AG04449 (cell line): Measurements from ENCODE around the gene PRPF19.

Source experiments
- CTCF ChIA-PET: fragments of 350-600 bp; formaldehyde crosslinking; extraction: SDS; loops from one replicate; lab custom pipeline; 2021; ENCODE audit warnings: antibody characterized with exemption; lab: Yijun Ruan, JAX
- POLR2A ChIA-PET: fragments of 400-600, 350-600 bp; formaldehyde crosslinking; extraction: SDS; loops from one replicate; lab custom pipeline; 2020; ENCODE audit warnings: antibody characterized with exemption, inconsistent platforms; lab: Yijun Ruan, JAX
- DNase-seq: peaks from one replicate; pipeline ENCODE4 v3.0.0-alpha.2; 2010; ENCODE audit warnings: low read depth, low spot score
- H3K4me3 ChIP-seq: 2 replicates; pipeline ENCODE4 v1.5.1; 2011; ENCODE audit warnings: low read depth, mild to moderate bottlenecking, control low read depth, low read length
- TF ChIP-seq, protein P1 (sequence below): IDR thresholded peaks from one replicate; pipeline ENCODE4 v1.5.1; 2011; ENCODE audit warnings: mild to moderate bottlenecking, moderate library complexity, low read length, control low read depth, inconsistent platforms; ENCODE audit not compliant: insufficient read depth; ENCODE audit errors: missing control alignments

The PRPF19 gene

DNA sequence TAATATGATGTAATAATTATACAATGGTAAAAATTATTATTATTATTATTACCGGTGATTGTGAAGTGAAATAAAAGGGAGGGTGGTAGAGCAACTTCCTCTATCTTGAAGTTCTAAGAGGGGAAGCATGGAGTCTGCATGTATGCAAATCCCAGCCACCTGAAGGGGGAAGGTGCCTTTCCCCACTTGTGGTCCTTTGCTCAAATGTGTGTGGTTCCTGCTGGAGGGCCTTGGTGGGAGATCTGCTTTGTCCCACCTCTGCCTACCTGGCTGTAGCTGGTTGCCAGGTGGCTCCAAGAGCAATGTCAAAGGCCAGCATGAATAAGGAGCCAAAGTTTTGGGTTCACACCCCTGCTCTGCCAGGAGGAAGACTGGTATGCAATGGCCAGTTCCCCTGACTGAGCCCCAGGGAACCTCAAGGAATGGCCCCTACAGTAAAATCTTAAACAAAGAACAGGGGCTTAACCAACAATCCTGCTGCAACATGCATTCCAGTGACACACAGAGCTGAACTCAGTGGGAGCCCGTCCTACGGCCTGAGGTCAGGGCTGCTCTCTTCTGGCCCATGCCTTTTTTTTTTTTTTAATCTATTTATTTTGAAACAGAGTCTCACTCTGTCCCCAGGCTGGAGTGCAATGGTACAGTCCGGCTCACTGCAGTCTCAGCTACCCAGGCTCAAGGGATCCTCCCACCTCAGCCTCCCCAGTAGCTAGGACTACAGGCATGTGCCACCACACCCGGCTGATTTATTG lies 26.4 kb upstream of the PRPF19 start:
- no peak for DNase-seq
- TF ChIP-seq, protein P1, sequence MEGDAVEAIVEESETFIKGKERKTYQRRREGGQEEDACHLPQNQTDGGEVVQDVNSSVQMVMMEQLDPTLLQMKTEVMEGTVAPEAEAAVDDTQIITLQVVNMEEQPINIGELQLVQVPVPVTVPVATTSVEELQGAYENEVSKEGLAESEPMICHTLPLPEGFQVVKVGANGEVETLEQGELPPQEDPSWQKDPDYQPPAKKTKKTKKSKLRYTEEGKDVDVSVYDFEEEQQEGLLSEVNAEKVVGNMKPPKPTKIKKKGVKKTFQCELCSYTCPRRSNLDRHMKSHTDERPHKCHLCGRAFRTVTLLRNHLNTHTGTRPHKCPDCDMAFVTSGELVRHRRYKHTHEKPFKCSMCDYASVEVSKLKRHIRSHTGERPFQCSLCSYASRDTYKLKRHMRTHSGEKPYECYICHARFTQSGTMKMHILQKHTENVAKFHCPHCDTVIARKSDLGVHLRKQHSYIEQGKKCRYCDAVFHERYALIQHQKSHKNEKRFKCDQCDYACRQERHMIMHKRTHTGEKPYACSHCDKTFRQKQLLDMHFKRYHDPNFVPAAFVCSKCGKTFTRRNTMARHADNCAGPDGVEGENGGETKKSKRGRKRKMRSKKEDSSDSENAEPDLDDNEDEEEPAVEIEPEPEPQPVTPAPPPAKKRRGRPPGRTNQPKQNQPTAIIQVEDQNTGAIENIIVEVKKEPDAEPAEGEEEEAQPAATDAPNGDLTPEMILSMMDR: no peak
- ChIA-PET CTCF (interaction anchor here (2.0 kb wide), 1 partner anchor 17 kb away, joined by 6 read pairs; no protein-coding TSS in a partner anchor), POLR2A (no interaction called here)
- no peak overlapping the region for H3K4me3 ChIP-seq

GRCh38 chr11:60931917-60932316 lies 25.5 kb upstream of the PRPF19 start:
- no peak for DNase-seq

GRCh38 chr11:60930394-60930793 lies 24.0 kb upstream of the PRPF19 start:
- H3K4me3 ChIP-seq: no peak overlapping the region
- TF ChIP-seq, protein P1: no peak
- DNase-seq: no peak
- POLR2A ChIA-PET: no interaction called here
- CTCF ChIA-PET: interaction anchor here (1.0 to 1.5 kb wide), 2 partner anchors 31 to 257 kb away, joined by 3 to 4 read pairs; no protein-coding TSS in a partner anchor

More at GRCh38 chr11:60931917-60932316, 25.5 kb upstream of the PRPF19 start:
- TF ChIP-seq, protein P1: no peak
- POLR2A ChIA-PET: no interaction called here
- no peak overlapping the region for H3K4me3 ChIP-seq
- CTCF ChIA-PET: interaction anchor here (1.2 to 2.0 kb wide), 2 partner anchors 13 to 16 kb away, joined by 3 to 6 read pairs; no protein-coding TSS in a partner anchor

- ChIA-PET CTCF (interaction anchor here (1.0 to 1.5 kb wide), 2 partner anchors 31 to 257 kb away, joined by 3 to 4 read pairs; no protein-coding TSS in a partner anchor), POLR2A (no interaction called here)
- H3K4me3 ChIP-seq: no peak overlapping the region
- no peak for DNase-seq
- TF ChIP-seq, protein P1: no peak
Observed at GRCh38 chr11:60929764-60930163, 23.4 kb upstream of the PRPF19 start.

- TF ChIP-seq, protein P1: no peak
- no peak for DNase-seq
- CTCF ChIA-PET: no interaction called here
- POLR2A ChIA-PET: no interaction called here
- no peak overlapping the region for H3K4me3 ChIP-seq
Observed at GRCh38 chr11:60928563-60929001, 22.2 kb upstream of the PRPF19 start.

DNA sequence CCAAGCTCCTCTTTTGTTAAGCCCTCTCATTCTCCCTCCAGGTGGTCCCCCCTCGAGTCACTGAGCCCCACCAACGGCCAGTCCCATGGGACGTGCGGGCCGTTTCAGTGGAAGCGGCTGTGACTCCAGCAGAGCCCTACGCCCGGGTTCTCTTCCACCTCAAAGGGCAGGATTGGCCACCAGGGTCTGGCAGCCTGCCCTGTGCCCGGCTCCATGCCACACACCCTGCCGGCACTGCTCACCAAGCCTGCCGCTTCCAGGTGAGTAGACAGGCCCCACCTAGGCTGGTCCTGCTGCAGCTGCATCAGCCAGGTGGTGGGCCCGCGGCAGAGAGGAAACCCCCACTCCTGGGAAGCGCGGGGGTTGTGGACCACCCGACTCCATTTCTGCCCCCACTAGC lies 21.2 kb upstream of the PRPF19 start:
- no peak for DNase-seq
- no peak overlapping the region for H3K4me3 ChIP-seq
- ChIA-PET CTCF (interaction anchor here (1.0 to 1.2 kb wide), 2 partner anchors 13 to 14 kb away, joined by 3 read pairs; partner anchors contain the start of gene TMEM109), POLR2A (no interaction called here)
- TF ChIP-seq, protein P1: no peak
